Kidney tubule cell (primary cell): ENCODE data around the gene XRN2.
A peak's percentile ranks its signal among the peaks of the same experiment; 100 is the strongest.

Experiments used
- DNase-seq: peaks from one replicate; pipeline ENCODE4 v3.0.0-alpha.2; 2018; ENCODE audit warnings: low spot score

Gene XRN2

GRCh38 chr20:21430020-21430419 is 126.9 kb downstream of the XRN2 start:
- peak; percentile 81 for DNase-seq

GRCh38 chr20:21432911-21433310 is 129.8 kb downstream of the XRN2 start:
- DNase-seq = peak; percentile 60

GRCh38 chr20:21433329-21433890 is 130.3 kb downstream of the XRN2 start:
- peak; percentile 86 for DNase-seq

- DNase-seq = peak; percentile 61
These were observed 132.4 kb downstream of the XRN2 start for GRCh38 chr20:21435576-21435975.

GRCh38 chr20:21436205-21436604 is 133.1 kb downstream of the XRN2 start:
- peak; percentile 98 for DNase-seq

GRCh38 chr20:21437248-21437647 is 134.1 kb downstream of the XRN2 start:
- DNase-seq = no peak

GRCh38 chr20:21437816-21438215 is 134.7 kb downstream of the XRN2 start:
- peak; percentile 77 for DNase-seq
